A673 (cell line): ENCODE results near the gene YTHDF1. TPM values are rescaled to one million over a fixed set of nuclear protein-coding genes. Genes with fewer than 3 reads are reported as not detected.

Experiments used
- BruUV-seq: library from RNA; stranded (reverse); fragments of 400-500 nt; replicated peaks from 2 replicates; lab custom pipeline; 2021; lab: Mats Ljungman, UMichigan
- CTCF ChIA-PET: fragments of 300-600 bp; sonication (Branson Sonifier 250); formaldehyde crosslinking; loops from one replicate; lab custom pipeline; 2022; ENCODE audit warnings: antibody characterized with exemption; lab: Charles Lee
- POLR2A ChIA-PET: fragments of 300-600 bp; sonication (Branson Sonifier 250); formaldehyde crosslinking; loops from one replicate; lab custom pipeline; 2022; ENCODE audit warnings: antibody characterized with exemption; ENCODE audit not compliant: low non-redundant PET; lab: Charles Lee
- DNase-seq: peaks from one replicate; pipeline ENCODE4 v3.0.0-alpha.2; 2015; ENCODE audit warnings: low spot score
- H3K27ac ChIP-seq: fragments of 200-600 bp; sonication (generic); 2 replicates; pipeline ENCODE4 v1.5.1; 2016; ENCODE audit warnings: mixed run types, low read depth, mild to moderate bottlenecking, mixed read lengths, antibody characterized with exemption, low read length; ENCODE audit not compliant: poor library complexity, severe bottlenecking
- H3K27me3 ChIP-seq: fragments of 200-600 bp; sonication (generic); replicated peaks from 2 replicates; pipeline ENCODE4 v1.6.1; 2017; ENCODE audit warnings: mixed run types, low read depth, mild to moderate bottlenecking, mixed read lengths, antibody characterized with exemption, low read length; ENCODE audit not compliant: insufficient read depth, poor library complexity
- H3K36me3 ChIP-seq: fragments of 200-600 bp; sonication (generic); 2 replicates; pipeline ENCODE4 v1.6.1; 2016; ENCODE audit warnings: mixed run types, mild to moderate bottlenecking, mixed read lengths, antibody characterized with exemption, low read length; ENCODE audit not compliant: insufficient read depth, poor library complexity, severe bottlenecking
- H3K4me1 ChIP-seq: fragments of 200-600 bp; sonication (generic); 2 replicates; pipeline ENCODE4 v1.6.1; 2017; ENCODE audit warnings: mixed run types, mild to moderate bottlenecking, mixed read lengths, antibody characterized with exemption, low read length; ENCODE audit not compliant: insufficient read depth, poor library complexity, severe bottlenecking
- H3K4me3 ChIP-seq: fragments of 200-600 bp; sonication (generic); 2 replicates; pipeline ENCODE4 v1.5.1; 2016; ENCODE audit warnings: low read depth, mixed run types, mild to moderate bottlenecking, mixed read lengths, low read length; ENCODE audit not compliant: poor library complexity, severe bottlenecking
- H3K9me3 ChIP-seq: fragments of 200-600 bp; sonication (generic); 2 replicates; pipeline ENCODE4 v1.6.1; 2016; ENCODE audit warnings: mixed run types, low read depth, mild to moderate bottlenecking, mixed read lengths, antibody characterized with exemption, low read length; ENCODE audit not compliant: poor library complexity, severe bottlenecking
- EZH2 ChIP-seq: fragments of 200-600 bp; sonication (generic); IDR thresholded peaks from 2 replicates; pipeline ENCODE4 v1.6.1; 2017; ENCODE audit warnings: borderline replicate concordance, low read depth, mild to moderate bottlenecking, mixed read lengths, antibody characterized with exemption, low read length; ENCODE audit not compliant: poor library complexity, severe bottlenecking
- intact Hi-C: fragments of 100-400 bp; cut with micrococcal nuclease; formaldehyde crosslinking; loops from one replicate; pipeline ENCODE4 v1.10.0; 2022; ENCODE audit not compliant: unreplicated experiment
- total RNA-seq: library from RNA; stranded (reverse); gene quantifications from 2 replicates; pipeline ENCODE4 v1.2.3, GENCODE V29; 2021
- TF ChIP-seq, protein P1 (sequence below): fragments of 300-800, 200-600 bp; sonication (generic); conservative IDR thresholded peaks from 2 replicates; pipeline ENCODE4 v1.5.1; 2017; ENCODE audit warnings: low read depth, mild to moderate bottlenecking, antibody characterized with exemption, low read length, moderate library complexity, mixed read lengths

Gene YTHDF1
- total RNA-seq, 1 experiment from 2014 or later: 52.4 TPM

GRCh38 chr20:63164484-63165355 lies 51.2 kb downstream of the YTHDF1 start:
- BruUV-seq: no TSS peak
- no peak for DNase-seq
- no peak overlapping the region for H3K4me3 ChIP-seq
- peaks cover 18% of the 10 kb centered on the region for H3K27me3 ChIP-seq
- no peaks in the 10 kb centered on the region for H3K4me1 ChIP-seq
- H3K27ac ChIP-seq: no peak overlapping the region
- CTCF ChIA-PET: no interaction called here
- TF ChIP-seq EZH2: no peak
- TF ChIP-seq, protein P1, sequence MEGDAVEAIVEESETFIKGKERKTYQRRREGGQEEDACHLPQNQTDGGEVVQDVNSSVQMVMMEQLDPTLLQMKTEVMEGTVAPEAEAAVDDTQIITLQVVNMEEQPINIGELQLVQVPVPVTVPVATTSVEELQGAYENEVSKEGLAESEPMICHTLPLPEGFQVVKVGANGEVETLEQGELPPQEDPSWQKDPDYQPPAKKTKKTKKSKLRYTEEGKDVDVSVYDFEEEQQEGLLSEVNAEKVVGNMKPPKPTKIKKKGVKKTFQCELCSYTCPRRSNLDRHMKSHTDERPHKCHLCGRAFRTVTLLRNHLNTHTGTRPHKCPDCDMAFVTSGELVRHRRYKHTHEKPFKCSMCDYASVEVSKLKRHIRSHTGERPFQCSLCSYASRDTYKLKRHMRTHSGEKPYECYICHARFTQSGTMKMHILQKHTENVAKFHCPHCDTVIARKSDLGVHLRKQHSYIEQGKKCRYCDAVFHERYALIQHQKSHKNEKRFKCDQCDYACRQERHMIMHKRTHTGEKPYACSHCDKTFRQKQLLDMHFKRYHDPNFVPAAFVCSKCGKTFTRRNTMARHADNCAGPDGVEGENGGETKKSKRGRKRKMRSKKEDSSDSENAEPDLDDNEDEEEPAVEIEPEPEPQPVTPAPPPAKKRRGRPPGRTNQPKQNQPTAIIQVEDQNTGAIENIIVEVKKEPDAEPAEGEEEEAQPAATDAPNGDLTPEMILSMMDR: no peak
- intact Hi-C loops: no loop called here
- POLR2A ChIA-PET: no interaction called here
- no peaks in the 10 kb centered on the region for H3K36me3 ChIP-seq
- H3K9me3 ChIP-seq: no peaks in the 10 kb centered on the region

GRCh38 chr20:63163596-63164483 lies 52.1 kb downstream of the YTHDF1 start:
- peak; percentile 52 for DNase-seq
- POLR2A ChIA-PET: no interaction called here

GRCh38 chr20:63163171-63163570 lies 52.8 kb downstream of the YTHDF1 start:
- POLR2A ChIA-PET: no interaction called here
- BruUV-seq: no TSS peak
- H3K4me1 ChIP-seq: no peaks in the 10 kb centered on the region
- TF ChIP-seq, protein P1: no peak
- TF ChIP-seq EZH2: no peak
- CTCF ChIA-PET: no interaction called here
- no peaks in the 10 kb centered on the region for H3K36me3 ChIP-seq
- H3K4me3 ChIP-seq: no peak overlapping the region
- peaks cover 18% of the 10 kb centered on the region for H3K27me3 ChIP-seq
- H3K9me3 ChIP-seq: no peaks in the 10 kb centered on the region
- DNase-seq: no peak
- intact Hi-C loops: no loop called here
- no peak overlapping the region for H3K27ac ChIP-seq

More at GRCh38 chr20:63163596-63164483, 52.1 kb downstream of the YTHDF1 start:
- TF ChIP-seq EZH2: no peak
- TF ChIP-seq, protein P1: no peak
- H3K27me3 ChIP-seq: peaks cover 18% of the 10 kb centered on the region
- H3K36me3 ChIP-seq: no peaks in the 10 kb centered on the region
- no peaks in the 10 kb centered on the region for H3K9me3 ChIP-seq
- no peak overlapping the region for H3K27ac ChIP-seq
- BruUV-seq: no TSS peak
- H3K4me3 ChIP-seq: no peak overlapping the region
- H3K4me1 ChIP-seq: no peaks in the 10 kb centered on the region
- CTCF ChIA-PET: no interaction called here
- intact Hi-C loops: no loop called here
